Testis (tissue), 2 donors: Measurements from ENCODE around the gene NPR2.

ENCODE experiments used
- POLR2A ChIP-seq: fragments of 450-650 bp; IDR thresholded peaks from one replicate; pipeline ENCODE4 v1.6.1; 2017; ENCODE audit warnings: antibody characterized with exemption, mild to moderate bottlenecking, moderate library complexity
- TF ChIP-seq, protein P1 (sequence below), 3 experiments: fragments of 450-650 bp in 2 of 3; fragments of 200-600 bp in 1 of 3; sonication (generic) in 1 of 3; IDR thresholded peaks; one replicate each; pipeline ENCODE4 v1.5.1; 2016 to 2019; ENCODE audit warnings: antibody characterized with exemption in 3 of 3, mild to moderate bottlenecking in 2 of 3, moderate library complexity in 1 of 3

DNA sequence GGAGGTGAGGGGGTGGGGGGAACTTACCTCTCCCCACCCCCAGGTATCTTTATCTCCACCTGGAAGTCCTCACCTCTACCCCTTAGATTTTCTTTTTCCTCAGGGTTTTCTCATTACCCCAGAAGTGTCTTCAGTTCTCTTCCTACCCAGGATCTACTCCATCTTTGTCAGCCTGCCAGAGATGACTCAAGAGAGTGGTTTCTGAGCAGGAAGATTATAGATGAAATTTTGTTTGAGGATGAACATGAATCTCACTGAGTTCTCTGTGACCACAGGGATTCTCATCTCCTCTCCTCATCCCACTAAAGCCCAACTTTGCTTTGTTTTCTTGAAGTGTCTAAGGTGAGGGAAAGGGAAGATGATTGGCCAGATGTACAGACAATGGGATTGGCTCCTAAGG, 28.7 kb downstream of the NPR2 start:
- TF ChIP-seq, protein P1, sequence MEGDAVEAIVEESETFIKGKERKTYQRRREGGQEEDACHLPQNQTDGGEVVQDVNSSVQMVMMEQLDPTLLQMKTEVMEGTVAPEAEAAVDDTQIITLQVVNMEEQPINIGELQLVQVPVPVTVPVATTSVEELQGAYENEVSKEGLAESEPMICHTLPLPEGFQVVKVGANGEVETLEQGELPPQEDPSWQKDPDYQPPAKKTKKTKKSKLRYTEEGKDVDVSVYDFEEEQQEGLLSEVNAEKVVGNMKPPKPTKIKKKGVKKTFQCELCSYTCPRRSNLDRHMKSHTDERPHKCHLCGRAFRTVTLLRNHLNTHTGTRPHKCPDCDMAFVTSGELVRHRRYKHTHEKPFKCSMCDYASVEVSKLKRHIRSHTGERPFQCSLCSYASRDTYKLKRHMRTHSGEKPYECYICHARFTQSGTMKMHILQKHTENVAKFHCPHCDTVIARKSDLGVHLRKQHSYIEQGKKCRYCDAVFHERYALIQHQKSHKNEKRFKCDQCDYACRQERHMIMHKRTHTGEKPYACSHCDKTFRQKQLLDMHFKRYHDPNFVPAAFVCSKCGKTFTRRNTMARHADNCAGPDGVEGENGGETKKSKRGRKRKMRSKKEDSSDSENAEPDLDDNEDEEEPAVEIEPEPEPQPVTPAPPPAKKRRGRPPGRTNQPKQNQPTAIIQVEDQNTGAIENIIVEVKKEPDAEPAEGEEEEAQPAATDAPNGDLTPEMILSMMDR (IDR thresholded peaks at IDR 0.05): no peak
- TF ChIP-seq POLR2A: no peak
